GM23338 (cell line): ENCODE results near the gene MRFAP1. TPM values are rescaled to one million over a fixed set of nuclear protein-coding genes. Genes with fewer than 3 reads are reported as not detected.

Source experiments
- polyA plus RNA-seq: library from polyadenylated mRNA; unstranded; fragments of >200 nt; fragmentation: Nextera tagmentation; extraction: Ambion mirVana; gene quantifications from 2 replicates; pipeline ENCODE4 v1.2.1, GENCODE V29; 2016
- total RNA-seq: library from RNA; depleted of rRNA; stranded (reverse); fragments of >200 nt; shearing (Covaris generic); gene quantifications from 2 replicates; pipeline ENCODE4 v1.2.3, GENCODE V29; 2014; rRNA removed

The MRFAP1 gene
- total and polyA plus RNA-seq, 2 experiments from 2014 or later: 154 to 288 TPM

Other genes starting within 250 kb of the MRFAP1 start
- 7.6 and 9.2 TPM in 2 replicates for gene PPP2R2C, start 168.1 kb upstream of the MRFAP1 start, total RNA-seq
- gene PPP2R2C, start 168.1 kb upstream of the MRFAP1 start, polyA plus RNA-seq: 0.77 and 1.3 TPM in 2 replicates
- gene MAN2B2, start 65.5 kb upstream of the MRFAP1 start, total RNA-seq: 6.9 and 7.1 TPM in 2 replicates
- 1.6 and 2.1 TPM in 2 replicates for gene MAN2B2, start 65.5 kb upstream of the MRFAP1 start, polyA plus RNA-seq
- 0.43 TPM in 1 of 2 replicates, not detected in the other for gene S100P, start 53.2 kb downstream of the MRFAP1 start, total RNA-seq
- gene S100P, start 53.2 kb downstream of the MRFAP1 start, polyA plus RNA-seq: 0.32 TPM in 1 of 2 replicates, not detected in the other
- gene MRFAP1L1, start 69.2 kb downstream of the MRFAP1 start, total RNA-seq: 58.2 and 61.6 TPM in 2 replicates
- 63.4 and 73.8 TPM in 2 replicates for gene MRFAP1L1, start 69.2 kb downstream of the MRFAP1 start, polyA plus RNA-seq
- 33.7 and 35.2 TPM in 2 replicates for gene BLOC1S4, start 75.5 kb downstream of the MRFAP1 start, total RNA-seq
- 23.9 and 26.5 TPM in 2 replicates for gene BLOC1S4, start 75.5 kb downstream of the MRFAP1 start, polyA plus RNA-seq
- gene KIAA0232, start 142.0 kb downstream of the MRFAP1 start, total RNA-seq: 34.9 and 45.1 TPM in 2 replicates
- gene KIAA0232, start 142.0 kb downstream of the MRFAP1 start, polyA plus RNA-seq: 12.3 and 14.3 TPM in 2 replicates